GM12873 (cell line): Measurements from ENCODE around the gene DAB2.

ENCODE experiments used
- TF ChIP-seq, protein P1 (sequence below): IDR thresholded peaks from 2 replicates; pipeline ENCODE4 v1.5.1; 2012; ENCODE audit warnings: low read depth, mild to moderate bottlenecking, moderate library complexity, low read length, control low read depth; ENCODE audit not compliant: insufficient read depth; ENCODE audit errors: missing control alignments

DAB2 gene

DNA sequence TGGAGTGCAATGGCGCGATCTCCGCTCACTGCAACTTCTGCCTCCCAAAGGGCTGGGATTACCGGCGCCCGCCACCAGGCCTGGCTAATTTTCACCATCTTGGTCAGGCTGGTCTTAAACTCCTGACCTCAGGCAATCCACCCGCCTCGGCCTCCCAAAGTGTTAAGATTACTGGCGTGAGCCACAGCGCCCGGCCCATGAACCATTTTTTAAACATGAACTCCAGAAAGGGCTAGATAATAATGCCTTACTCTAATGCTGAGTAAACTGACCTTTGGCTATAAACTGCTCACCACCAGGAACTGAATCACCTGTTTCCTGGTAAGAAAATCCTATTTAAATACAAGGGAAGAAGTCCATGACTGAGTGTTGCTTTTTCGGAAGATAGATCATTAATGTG, 23.2 kb upstream of the DAB2 start:
- TF ChIP-seq, protein P1, sequence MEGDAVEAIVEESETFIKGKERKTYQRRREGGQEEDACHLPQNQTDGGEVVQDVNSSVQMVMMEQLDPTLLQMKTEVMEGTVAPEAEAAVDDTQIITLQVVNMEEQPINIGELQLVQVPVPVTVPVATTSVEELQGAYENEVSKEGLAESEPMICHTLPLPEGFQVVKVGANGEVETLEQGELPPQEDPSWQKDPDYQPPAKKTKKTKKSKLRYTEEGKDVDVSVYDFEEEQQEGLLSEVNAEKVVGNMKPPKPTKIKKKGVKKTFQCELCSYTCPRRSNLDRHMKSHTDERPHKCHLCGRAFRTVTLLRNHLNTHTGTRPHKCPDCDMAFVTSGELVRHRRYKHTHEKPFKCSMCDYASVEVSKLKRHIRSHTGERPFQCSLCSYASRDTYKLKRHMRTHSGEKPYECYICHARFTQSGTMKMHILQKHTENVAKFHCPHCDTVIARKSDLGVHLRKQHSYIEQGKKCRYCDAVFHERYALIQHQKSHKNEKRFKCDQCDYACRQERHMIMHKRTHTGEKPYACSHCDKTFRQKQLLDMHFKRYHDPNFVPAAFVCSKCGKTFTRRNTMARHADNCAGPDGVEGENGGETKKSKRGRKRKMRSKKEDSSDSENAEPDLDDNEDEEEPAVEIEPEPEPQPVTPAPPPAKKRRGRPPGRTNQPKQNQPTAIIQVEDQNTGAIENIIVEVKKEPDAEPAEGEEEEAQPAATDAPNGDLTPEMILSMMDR = no peak

DNA sequence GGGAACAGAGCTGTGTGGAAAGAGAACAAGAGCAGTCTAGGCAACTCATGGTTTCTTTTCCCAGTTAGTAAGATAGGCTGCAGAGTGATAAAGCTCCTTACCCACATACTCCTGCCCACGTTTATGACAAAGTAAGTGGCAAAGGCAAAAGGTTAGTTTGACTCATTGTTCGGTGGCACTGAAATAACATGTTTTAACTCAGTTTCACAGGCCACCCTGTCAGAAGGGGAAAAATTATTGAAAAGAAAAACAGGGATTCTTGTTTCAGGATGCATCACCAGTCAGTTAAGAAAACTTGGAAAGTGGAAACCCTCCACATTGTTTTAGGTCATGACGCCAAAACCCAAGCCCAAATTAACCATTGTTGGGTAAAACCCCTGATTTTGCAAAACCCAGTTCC, 22.3 kb upstream of the DAB2 start:
- TF ChIP-seq, protein P1 = no peak

- TF ChIP-seq, protein P1 = no peak
These were observed 21.5 kb upstream of the DAB2 start for GRCh38 chr5:39446231-39446630.

- TF ChIP-seq, protein P1 = no peak
These were observed 19.1 kb upstream of the DAB2 start for GRCh38 chr5:39443911-39444310.

- TF ChIP-seq, protein P1 = no peak
These were observed 18.2 kb upstream of the DAB2 start for GRCh38 chr5:39442991-39443390.

GRCh38 chr5:39441838-39442237, 17.1 kb upstream of the DAB2 start:
- TF ChIP-seq, protein P1 = no peak

DNA sequence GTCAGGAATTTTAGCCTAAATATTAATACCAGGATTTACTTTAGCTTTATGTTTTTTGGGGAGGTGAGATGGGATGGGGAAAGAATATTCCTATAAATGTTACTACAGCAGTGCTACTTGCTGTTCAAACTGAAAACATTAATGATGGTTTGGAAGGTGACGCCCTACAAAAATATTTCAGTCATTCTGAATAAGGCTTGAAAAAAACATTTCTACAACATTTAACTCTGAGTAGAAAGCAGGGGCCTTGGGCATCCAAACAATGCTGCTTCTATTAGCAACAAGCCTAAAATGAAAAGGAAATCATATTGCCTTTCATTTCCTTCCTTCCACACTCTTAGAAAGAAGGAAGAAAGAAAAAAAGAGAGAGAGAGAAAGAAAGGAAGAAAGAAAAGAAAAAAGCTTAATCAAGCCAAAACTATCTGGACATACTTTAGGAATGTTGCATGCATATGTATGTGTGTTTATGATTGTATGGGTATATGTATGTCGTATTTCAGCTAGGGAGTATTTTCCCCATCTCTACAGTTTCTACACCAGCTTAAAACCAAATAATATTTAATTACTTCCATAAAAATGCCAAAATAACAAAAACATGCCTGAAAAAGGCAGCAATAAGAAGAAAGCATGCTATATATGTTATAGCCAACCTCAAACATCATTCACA, 16.3 kb upstream of the DAB2 start:
- TF ChIP-seq, protein P1 = no peak
